ENCODE results near the gene KCND3.

The KCND3 gene

GRCh38 chr1:111956155-111956771 is 33.2 kb downstream of the KCND3 start:
- no peak for DNase-seq

DNA sequence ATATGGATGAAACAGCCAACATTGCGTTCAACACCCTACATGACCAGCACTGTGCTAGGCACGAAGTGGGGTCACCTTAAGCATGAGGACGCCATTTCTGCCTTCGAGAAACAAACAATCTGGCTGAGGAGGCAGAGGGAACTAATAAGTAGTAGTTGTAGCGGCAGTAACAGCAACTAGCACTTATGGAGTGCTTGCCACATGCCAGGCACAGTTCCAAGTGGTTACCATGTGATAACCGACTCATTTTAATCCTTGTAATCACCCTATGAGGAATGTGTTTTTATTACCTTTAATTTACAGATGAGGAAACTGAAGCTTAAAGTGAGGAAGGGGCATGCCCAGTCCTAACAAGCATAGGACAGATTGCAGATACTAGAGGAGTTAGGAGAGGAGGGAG is 33.7 kb downstream of the KCND3 start:
- no peak for DNase-seq

DNA sequence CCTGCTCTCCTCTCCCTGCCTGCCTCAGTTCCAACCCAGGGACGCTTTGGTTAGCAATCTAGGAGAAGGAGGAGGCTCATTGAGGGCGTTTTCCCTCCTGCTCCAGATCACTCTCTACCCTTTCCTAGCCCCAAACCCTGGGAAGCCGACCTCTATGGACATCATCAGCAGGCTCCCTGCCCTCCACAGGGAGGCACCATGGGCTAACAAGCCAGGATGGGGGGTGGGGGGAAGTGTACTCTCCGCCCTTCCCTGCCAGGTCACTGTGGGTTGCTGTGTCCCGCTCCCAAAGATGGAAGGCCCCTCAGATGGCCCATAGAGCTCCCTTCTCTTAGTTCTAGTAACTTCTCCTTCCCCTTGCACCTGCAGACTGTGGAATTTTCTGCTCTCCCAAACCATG is 35.7 kb downstream of the KCND3 start:
- no peak for DNase-seq

DNA sequence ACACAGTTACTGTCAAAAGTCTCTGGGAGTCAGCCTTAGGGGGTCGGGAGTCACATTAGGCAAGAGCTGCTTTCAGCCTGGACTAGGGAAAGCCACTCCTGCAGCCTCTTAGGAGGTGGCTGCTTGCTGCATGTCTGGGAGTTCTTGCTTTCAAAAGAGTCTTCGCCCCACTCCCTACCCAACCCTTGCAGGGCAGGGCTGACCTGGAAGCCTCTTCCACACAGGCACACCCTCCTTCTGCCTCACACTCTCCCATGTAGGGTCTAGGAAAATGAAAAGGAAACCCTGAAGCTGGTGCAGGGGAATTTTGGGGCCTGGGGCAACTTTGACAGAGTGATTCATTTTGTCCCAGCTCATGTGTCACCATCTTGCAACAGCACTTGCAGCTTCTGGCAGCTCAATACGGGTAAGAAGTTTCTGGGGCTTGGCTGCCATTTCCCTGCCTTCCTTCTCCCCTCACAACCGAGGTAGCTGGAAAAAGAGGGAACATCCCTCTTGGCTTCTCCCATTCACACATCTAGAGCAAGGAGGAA is 37.3 kb downstream of the KCND3 start:
- no peak for DNase-seq

- DNase-seq = peak; percentile 65
Measured at GRCh38 chr1:111948209-111949171, 41.0 kb downstream of the KCND3 start.

GRCh38 chr1:111943846-111944749 is 45.4 kb downstream of the KCND3 start:
- no peak for DNase-seq

DNA sequence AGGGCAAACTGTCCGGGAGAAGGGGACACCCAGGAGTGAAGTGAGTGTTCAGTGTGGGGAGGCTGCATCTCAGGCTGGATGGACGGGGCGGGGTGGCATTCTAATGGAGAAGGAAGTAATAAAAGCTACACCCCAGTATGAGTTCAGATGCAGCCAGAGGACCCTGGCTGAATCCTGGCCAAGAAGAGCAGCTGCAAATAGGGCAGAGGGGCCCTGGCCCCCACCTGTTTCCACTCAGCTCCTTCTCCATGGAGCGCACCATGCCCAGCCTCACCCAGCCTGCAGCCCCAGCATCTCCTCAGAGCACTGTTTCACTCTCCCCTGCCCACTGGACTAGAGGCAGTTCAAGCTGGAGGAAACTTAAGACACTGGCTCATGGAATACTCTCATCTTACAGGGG is 46.4 kb downstream of the KCND3 start:
- DNase-seq = no peak

GRCh38 chr1:111938536-111938935 is 50.9 kb downstream of the KCND3 start:
- no peak for DNase-seq

DNA sequence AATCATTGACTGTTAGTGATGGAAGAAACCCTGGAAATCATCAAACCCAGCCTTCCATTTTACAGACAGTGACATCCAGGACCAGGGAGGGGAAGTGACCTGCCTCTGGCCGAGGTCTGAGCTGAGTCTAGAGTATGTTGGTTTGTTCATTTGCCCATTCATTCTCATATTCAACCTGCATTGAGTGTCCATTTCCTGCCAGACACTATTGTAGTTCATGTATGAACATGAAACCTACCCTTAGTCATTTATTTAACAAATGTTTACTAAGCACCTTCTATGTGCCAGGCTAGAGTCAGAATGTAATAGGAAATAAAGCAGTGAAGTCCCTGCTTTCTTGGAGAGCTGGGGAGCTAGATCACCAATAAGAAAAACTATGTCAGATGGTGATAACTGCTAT is 51.3 kb downstream of the KCND3 start:
- no peak for DNase-seq

DNA sequence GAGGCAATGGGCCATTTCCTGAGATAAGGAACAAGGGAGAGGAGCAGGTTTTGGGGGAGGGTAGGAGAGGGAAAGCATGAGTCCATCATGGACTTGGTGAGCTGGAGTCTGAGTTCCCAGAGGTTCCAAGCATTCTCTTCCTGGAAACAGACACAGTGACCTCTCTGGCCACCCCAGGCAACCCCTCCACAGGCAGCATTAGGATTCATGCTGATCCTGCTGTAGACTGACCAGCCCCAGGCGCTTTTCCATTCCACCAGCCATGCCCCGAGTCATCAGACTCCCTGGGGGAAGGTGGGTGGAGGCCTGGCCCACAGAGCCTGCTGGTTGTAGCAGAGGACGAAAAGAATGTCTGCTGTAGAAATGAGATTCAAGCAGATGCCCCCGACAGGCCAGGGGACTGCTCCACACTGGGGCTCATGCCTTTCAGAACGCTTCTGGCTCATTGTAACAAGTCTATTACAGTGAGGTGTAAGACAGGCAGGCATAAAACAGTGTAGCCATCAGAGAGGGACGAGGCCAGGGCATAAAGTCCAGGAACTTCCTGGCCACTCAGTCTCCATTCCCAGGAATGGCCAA is 52.2 kb downstream of the KCND3 start:
- no peak for DNase-seq

- DNase-seq = no peak
Measured at GRCh38 chr1:111934106-111934852, 55.2 kb downstream of the KCND3 start.

GRCh38 chr1:111930356-111930755 is 59.1 kb downstream of the KCND3 start:
- no peak for DNase-seq

DNA sequence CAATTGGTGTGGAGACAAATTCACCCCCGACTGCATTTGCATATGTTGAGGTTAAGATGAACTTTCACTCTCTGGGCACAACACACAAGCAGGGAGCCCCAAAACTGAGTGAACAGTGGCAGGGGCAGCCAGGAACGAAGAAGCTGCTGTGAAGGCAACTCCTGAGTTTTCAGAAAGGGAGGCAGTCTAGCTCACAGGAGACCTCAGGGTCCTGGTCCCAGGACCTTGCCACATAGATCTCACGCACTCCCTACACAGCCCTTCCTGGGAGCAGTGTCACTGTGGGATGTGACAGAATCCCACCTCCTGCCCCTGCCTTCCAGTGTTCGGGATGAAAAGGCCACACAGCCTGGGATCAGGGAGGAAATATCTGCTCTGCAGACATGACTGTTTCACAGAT is 60.9 kb downstream of the KCND3 start:
- DNase-seq = no peak

DNA sequence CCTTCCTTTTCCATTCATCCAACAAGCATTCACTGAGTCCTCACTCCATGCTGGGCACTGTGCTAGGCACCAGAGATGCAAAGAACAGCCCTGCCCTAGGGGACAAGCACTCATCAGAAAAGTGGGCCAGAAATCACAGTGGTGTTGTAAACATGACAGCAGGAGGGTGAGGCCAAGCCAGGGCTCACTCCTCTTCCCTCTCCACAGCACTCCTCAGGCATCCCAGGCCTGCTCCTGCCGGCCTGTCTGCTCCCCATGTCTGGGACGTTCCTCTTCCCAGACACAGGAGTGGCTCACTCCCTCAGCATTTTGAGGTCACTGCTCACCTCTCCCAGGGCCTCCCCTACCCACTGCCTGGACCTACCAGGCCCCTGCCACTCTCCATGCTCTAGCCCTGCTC is 61.8 kb downstream of the KCND3 start:
- no peak for DNase-seq

DNA sequence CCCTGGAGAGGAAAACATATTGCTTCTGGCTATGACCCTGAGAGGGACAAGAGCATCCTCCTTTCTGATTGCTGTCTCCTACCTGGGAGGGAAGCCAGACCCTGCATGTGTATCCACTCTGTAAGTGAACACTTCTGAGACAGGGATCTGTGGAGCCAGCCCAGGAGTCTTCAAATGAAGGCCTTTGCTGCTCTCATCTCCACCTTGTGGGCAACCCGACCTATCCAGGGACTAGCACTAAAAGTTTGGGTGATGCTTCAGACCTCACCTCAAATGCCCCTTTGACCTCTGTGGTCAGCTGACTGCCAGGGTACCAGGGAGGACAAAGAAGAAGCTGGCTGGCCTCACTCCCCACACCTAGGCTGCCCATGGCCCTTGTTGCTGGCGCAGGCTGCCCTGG is 64.7 kb downstream of the KCND3 start:
- DNase-seq = no peak

DNA sequence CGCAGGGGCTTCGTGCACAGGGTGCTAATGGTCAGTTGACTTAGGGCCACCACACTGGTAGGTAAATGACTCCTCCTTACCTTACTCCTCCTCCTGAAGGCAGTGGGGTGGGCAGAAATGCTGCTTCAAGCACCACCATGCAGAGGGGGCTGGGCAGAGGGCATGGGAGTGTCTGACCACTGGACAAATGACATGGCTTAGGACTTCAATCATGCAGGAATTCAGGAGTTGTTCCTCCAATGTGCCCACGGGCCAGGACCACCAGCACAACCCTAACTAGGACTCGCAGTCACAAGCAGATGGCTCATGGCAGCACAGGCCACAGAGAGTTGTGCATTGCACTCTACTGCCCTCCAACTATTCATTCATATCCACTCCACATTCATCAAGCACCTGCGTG is 65.7 kb downstream of the KCND3 start:
- DNase-seq = no peak

DNA sequence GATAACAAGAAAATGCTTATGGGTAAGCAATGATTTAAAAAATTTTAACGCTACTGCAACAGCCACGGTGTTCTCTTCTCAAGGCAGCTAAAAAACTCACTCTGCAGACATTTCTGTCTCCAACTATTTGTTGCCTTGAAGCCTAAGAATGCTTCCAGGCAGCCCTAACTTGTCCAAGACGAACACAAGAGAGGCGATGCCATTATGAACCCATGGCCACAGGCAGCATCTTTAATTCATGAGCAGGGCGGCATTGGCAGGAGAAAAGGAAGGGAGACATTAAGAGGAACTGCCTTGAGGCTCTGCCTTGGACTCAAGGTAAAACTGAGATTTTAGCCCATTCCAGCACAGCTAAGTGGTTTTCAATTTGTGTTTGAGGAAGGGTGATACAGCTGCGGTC is 67.5 kb downstream of the KCND3 start:
- DNase-seq = no peak

DNA sequence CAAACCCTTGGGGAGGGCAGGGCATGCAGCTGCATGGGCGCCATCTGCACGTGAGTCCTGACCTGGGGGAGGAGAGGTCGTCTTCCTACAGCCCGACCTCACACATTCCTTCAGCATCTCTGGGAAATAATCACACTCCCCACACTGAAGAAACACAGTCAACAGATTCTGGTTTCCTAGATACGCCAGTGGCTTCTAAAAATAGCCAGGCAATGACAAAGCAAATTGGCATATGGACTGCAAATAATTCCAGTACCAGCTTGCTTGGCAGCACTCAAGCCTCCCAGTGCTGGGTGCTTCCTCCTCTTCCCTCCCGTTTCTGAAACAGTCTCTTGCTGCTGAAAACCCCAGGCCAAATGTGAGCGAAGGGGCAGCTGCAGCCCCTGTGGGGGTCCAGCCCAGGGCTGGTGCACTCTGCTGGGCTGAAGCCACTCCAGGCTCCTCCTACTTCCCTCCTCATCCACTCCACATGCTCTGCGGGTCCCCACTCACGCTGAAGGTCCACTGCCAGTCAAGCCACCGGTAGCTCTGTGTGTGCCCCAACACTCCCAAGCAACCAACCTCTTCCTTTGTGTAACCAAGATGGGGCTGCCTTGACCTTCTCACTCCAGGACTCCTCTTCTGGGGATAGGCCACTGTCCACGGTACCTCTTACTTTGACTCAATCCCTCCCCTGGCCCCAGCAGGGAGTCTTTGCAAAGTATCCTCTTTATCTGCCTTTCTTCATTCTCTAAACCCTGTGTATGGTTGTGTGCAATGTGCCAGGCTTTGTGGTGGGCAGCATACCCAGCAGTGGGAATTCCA is 69.0 kb downstream of the KCND3 start:
- DNase-seq = peak; percentile 63

- no peak for DNase-seq
Measured at GRCh38 chr1:111911776-111912515, 77.5 kb downstream of the KCND3 start.

GRCh38 chr1:111911061-111911460 is 78.4 kb downstream of the KCND3 start:
- DNase-seq = no peak

All from NCI-H510A treated with DMSO at 0.1 percent for 48 hours (cell line).